Cardiac septum (tissue), 1 donor: ENCODE data around the gene PCDHA8. TPM values are rescaled to one million over a fixed set of nuclear protein-coding genes. Genes with fewer than 3 reads are reported as not detected.
"Not testable (repeated sequence)": the region's sequence is repeated elsewhere in the genome, so short reads cannot be mapped to it uniquely, and the experiment has no call there.

Experiments used
- DNase-seq: peaks from one replicate; pipeline ENCODE4 v3.0.0-alpha.2; 2020; ENCODE audit warnings: low spot score
- intact Hi-C: fragments of 100-400 bp; cut with DNase I; formaldehyde crosslinking; loops from one replicate; pipeline ENCODE4 v1.14.0; 2022
- total RNA-seq: library from RNA; stranded (reverse); fragmentation: NEBNext Ultra II Directional; extraction: Animal tissue kit (Norgen Biotek cat#: 25700); gene quantifications from one replicate; pipeline ENCODE4 v1.2.1, GENCODE V29; 2021
- donor health status: DM: no; HTN: no; CAD: no.

The PCDHA8 gene
- total RNA-seq, 1 donor from 2014 or later = not detected

DNA sequence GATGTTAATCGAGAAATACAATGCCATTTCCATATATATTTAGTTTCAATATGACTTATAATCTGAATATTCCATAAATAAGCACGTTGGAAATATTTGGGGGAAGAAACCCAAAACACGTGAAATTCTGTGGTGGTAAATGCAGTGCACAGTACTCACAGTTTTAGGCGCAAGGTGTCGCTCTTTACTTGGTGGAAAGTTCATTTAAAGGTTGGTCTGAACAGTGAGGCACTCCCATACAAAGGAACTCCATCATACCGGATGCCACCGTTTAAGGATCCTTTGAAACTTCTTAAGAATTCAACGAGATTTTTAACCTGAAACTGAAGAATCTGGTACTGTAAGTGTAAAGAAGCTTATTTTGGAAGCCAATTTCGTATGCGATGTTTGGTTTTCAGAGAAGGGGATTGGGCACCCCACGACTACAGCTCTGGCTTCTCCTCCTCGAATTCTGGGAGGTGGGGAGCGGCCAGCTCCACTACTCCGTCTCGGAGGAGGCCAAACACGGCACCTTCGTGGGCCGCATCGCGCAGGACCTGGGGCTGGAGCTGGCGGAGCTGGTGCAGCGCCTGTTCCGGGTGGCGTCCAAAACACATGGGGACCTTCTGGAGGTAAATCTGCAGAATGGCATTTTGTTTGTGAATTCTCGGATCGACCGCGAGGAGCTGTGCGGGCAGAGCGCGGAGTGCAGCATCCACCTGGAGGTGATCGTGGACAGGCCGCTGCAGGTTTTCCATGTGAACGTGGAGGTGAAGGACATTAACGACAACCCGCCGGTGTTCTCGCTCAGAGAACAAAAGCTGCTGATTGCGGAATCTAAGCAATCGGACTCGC is 28.0 kb downstream of the PCDHA8 start, which contains the start of gene PCDHA11:
PCDHA11 (plus strand) TSS at position 237 of the 834 bp plus-strand sequence; CDS start at position 384, 147 bp downstream.
- no peak for DNase-seq
- intact Hi-C loops = no loop called here

DNA sequence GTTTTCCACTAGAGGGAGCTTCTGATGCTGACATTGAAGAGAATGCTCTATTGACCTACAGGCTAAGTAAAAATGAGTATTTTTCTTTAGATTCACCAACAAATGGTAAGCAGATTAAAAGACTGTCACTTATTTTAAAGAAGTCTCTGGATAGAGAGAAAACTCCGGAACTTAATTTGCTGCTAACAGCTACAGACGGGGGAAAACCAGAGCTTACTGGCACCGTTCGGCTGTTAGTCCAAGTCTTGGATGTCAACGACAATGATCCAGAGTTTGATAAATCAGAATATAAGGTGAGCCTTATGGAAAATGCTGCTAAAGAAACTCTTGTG is 28.5 kb downstream of the PCDHA8 start:
- intact Hi-C loops = no loop called here
- DNase-seq = no peak

DNA sequence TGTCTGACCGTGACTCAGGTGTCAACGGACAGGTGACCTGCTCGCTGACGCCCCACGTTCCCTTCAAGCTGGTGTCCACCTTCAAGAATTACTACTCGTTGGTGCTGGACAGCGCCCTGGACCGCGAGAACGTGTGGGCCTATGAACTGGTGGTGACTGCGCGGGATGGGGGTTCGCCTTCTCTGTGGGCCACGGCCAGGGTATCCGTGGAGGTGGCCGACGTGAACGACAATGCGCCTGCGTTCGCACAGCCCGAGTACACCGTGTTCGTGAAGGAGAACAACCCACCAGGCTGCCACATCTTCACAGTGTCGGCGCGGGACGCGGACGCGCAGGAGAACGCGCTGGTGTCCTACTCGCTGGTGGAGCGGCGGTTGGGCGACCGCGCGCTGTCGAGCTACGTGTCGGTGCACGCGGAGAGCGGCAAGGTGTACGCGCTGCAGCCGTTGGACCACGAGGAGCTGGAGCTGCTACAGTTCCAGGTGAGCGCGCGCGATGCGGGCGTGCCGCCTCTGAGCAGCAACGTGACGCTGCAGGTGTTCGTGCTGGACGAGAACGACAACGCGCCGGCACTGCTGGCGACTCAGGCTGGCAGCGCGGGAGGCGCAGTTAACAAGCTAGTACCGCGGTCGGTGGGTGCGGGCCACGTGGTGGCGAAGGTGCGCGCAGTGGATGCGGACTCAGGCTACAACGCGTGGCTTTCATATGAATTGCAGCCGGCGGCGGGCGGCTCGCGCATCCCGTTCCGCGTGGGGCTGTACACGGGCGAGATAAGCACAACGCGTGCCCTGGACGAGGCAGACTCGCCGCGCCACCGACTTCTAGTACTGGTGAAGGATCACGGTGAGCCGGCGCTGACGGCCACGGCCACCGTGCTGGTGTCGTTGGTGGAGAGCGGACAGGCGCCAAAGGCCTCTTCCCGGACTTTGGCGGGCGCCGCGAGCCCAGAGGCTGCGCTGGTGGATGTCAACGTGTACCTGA is 29.5 kb downstream of the PCDHA8 start:
- DNase-seq = no peak

DNA sequence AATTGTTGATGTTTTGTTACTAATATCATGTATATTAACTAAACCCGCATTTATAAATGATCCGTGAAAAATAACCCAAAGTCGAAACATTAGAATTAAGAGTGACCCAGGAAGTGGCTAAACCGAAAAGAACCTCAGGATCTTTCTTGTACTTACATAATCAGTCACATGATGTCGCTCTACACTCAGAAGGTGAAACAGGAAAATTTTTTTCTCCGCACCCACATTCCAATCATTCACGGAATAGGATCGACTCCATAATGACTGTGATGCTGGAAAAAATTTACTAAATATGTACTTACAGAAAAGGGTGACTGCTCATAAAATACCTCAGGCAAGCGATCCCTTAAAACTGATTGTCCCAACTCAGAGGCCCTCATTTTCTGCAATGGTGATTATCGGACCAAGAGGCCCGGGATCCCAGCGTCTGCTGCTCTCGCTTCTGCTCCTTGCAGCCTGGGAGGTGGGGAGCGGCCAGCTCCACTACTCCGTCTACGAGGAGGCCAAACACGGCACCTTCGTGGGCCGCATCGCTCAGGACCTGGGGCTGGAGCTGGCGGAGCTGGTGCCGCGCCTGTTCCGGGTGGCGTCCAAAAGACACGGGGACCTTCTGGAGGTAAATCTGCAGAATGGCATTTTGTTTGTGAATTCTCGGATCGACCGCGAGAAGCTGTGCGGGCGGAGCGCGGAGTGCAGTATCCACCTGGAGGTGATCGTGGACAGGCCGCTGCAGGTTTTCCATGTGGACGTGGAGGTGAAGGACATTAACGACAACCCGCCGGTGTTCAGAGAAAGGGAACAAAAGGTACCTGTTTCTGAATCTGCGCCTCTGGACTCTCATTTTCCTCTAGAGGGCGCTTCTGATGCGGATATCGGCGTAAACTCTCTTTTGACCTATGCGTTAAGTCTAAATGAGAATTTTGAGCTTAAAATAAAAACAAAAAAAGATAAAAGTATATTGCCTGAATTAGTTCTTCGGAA is 34.4 kb downstream of the PCDHA8 start, which contains the start of gene PCDHA12:
PCDHA12 (plus strand) TSS at position 224 of the 981 bp plus-strand sequence; CDS start at position 389, 165 bp downstream.
- DNase-seq = no peak
- intact Hi-C loops = no loop called here

More for the DNA sequence above, 29.5 kb downstream of the PCDHA8 start:
- intact Hi-C loops = no loop called here

DNA sequence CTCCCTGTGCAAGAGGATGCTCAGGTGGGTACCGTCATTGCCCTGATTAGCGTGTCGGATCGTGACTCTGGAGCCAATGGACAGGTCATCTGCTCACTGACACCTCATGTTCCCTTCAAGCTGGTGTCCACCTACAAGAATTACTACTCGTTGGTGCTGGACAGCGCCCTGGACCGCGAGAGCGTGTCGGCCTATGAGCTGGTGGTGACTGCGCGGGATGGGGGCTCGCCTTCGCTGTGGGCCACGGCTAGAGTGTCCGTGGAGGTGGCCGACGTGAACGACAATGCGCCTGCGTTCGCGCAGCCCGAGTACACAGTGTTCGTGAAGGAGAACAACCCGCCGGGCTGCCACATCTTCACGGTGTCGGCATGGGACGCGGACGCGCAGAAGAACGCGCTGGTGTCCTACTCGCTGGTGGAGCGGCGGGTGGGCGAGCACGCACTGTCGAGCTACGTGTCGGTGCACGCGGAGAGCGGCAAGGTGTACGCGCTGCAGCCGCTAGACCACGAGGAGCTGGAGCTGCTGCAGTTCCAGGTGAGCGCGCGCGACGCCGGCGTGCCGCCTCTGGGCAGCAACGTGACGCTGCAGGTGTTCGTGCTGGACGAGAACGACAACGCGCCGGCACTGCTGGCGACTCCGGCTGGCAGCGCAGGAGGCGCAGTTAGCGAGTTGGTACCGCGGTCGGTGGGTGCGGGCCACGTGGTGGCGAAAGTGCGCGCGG is 35.7 kb downstream of the PCDHA8 start:
- intact Hi-C loops, DNase-seq: not testable (repeated sequence)

DNA sequence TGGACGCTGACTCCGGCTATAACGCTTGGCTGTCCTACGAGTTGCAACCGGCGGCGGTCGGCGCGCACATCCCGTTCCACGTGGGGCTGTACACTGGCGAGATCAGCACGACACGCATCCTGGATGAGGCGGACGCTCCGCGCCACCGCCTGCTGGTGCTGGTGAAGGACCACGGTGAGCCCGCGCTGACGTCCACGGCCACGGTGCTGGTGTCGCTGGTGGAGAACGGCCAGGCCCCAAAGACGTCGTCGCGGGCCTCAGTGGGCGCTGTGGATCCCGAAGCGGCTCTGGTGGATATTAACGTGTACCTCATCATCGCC is 36.2 kb downstream of the PCDHA8 start:
- DNase-seq = no peak
- intact Hi-C loops = no loop called here

DNA sequence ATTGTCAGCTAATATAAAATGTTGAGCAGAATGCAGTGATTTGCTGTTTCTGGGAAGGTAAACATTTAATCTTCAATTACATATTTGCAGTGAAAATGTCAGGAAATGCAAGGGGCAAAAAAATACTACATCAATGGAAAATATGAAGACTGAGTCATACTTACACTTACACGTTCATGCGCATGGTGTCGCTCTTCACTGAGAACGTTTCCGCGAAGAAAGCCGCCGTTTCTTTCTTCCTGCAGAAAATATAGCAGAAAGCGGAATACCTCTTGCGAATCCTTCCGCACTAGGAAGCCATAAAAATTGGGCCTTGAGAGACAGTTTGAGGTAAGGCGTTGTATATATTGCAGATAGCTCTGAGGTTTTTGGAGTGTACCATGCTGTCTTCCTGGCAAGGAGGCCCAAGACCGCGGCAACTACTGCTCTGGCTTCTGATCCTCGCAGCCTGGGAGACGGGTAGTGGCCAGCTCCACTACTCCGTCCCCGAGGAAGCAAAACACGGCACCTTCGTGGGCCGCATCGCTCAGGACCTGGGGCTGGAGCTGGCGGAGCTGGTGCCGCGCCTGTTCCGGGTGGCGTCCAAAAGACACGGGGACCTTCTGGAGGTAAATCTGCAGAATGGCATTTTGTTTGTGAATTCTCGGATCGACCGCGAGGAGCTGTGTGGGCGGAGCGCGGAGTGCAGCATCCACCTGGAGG is 41.1 kb downstream of the PCDHA8 start, which contains the start of gene PCDHA13:
PCDHA13 (plus strand) TSS at position 236 of the 702 bp plus-strand sequence; CDS start at position 381, 145 bp downstream.
- DNase-seq = no peak
- intact Hi-C loops = loop anchor here (5.0 kb wide), 1 partner anchor 160 kb away; no protein-coding TSS in a partner anchor

DNA sequence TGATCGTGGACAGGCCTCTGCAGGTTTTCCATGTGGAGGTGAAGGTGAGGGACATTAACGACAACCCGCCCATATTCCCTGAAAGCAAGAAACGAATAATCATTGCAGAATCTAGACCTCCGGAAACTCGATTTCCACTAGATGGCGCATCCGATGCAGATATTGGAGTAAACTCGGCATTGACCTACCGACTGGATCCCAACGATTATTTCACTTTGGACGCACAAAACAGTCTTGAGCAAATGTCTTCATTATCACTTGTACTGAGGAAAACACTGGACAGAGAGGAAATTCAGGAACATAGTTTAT is 41.6 kb downstream of the PCDHA8 start:
- intact Hi-C loops = loop anchor here (5.0 kb wide), 1 partner anchor 160 kb away; no protein-coding TSS in a partner anchor
- no peak for DNase-seq

DNA sequence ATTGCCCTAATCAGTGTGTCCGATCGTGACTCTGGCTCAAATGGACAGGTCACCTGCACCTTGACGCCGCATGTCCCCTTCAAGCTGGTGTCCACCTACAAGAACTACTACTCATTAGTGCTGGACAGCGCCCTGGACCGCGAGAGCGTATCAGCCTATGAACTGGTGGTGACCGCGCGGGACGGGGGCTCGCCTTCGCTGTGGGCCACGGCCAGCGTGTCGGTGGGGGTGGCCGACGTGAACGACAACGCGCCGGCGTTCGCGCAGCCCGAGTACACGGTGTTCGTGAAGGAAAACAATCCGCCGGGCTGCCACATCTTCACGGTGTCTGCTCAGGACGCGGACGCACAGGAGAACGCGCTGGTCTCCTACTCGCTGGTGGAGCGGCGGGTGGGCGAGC is 42.4 kb downstream of the PCDHA8 start:
- intact Hi-C loops = loop anchor here (5.0 kb wide), 1 partner anchor 159 kb away; no protein-coding TSS in a partner anchor
- DNase-seq = no peak

DNA sequence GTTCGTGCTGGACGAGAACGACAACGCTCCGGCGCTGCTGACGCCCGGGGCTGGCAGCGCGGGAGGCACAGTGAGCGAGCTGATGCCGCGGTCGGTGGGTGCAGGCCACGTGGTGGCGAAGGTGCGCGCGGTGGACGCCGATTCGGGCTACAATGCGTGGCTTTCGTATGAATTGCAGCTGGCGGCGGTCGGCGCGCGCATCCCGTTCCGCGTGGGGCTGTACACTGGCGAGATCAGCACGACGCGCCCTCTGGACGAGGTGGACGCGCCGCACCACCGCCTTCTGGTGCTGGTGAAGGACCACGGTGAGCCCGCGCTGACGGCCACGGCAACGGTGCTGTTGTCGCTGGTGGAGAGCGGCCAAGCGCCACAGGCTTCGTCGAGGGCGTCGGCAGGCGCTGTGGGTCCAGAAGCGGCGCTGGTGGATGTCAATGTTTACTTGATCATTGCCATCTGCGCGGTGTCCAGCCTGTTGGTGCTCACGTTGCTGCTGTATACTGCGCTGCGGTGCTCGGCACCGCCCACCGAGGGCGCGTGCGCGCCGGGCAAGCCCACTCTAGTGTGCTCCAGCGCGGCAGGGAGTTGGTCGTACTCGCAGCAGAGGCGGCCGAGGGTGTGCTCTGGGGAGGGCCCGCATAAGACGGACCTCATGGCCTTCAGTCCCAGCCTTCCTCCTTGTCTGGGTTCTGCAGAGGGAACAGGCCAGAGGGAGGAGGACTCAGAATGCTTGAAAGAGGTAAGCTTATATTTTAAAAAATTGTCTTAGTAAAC is 43.1 kb downstream of the PCDHA8 start:
- no peak for DNase-seq
- intact Hi-C loops = loop anchor here (5.0 kb wide), 1 partner anchor 158 kb away; no protein-coding TSS in a partner anchor

Other genes starting within 250 kb of the PCDHA8 start
- 29.6 TPM for gene CD14, start 208.0 kb upstream of the PCDHA8 start, total RNA-seq
- 3.6 TPM for gene TMCO6, start 201.7 kb upstream of the PCDHA8 start, total RNA-seq
- gene NDUFA2, start 193.6 kb upstream of the PCDHA8 start, total RNA-seq = 101 TPM
- gene IK, start 193.4 kb upstream of the PCDHA8 start, total RNA-seq = 81.9 TPM
- gene WDR55, start 176.3 kb upstream of the PCDHA8 start, total RNA-seq = 12.0 TPM
- gene DND1, start 167.6 kb upstream of the PCDHA8 start, total RNA-seq = 0.48 TPM
- gene HARS1, start 149.8 kb upstream of the PCDHA8 start, total RNA-seq = 37.8 TPM
- gene HARS2, start 149.7 kb upstream of the PCDHA8 start, total RNA-seq = 29.7 TPM
- 36.4 TPM for gene ZMAT2, start 140.7 kb upstream of the PCDHA8 start, total RNA-seq
- gene PCDHA1, start 55.0 kb upstream of the PCDHA8 start, total RNA-seq = 0.08 TPM
- not detected for gene PCDHA2, start 46.3 kb upstream of the PCDHA8 start, total RNA-seq
- gene PCDHA3, start 40.1 kb upstream of the PCDHA8 start, total RNA-seq = 0.11 TPM
- gene PCDHA4, start 34.1 kb upstream of the PCDHA8 start, total RNA-seq = 0.05 TPM
- gene PCDHA5, start 19.6 kb upstream of the PCDHA8 start, total RNA-seq = 0.11 TPM
- 0.11 TPM for gene PCDHA6, start 13.2 kb upstream of the PCDHA8 start, total RNA-seq
- not detected for gene PCDHA7, start 6.9 kb upstream of the PCDHA8 start, total RNA-seq
- 0.03 TPM for gene PCDHA9, start 7.2 kb downstream of the PCDHA8 start, total RNA-seq
- gene PCDHA10, start 14.7 kb downstream of the PCDHA8 start, total RNA-seq = 0.30 TPM
- not detected for gene PCDHA11, start 27.8 kb downstream of the PCDHA8 start, total RNA-seq
- gene PCDHA12, start 34.1 kb downstream of the PCDHA8 start, total RNA-seq = 0.05 TPM
- gene PCDHA13, start 40.9 kb downstream of the PCDHA8 start, total RNA-seq = not detected
- 0.19 TPM for gene PCDHAC1, start 85.1 kb downstream of the PCDHA8 start, total RNA-seq
- gene PCDHAC2, start 125.3 kb downstream of the PCDHA8 start, total RNA-seq = 0.67 TPM
- not detected for gene PCDHB1, start 210.2 kb downstream of the PCDHA8 start, total RNA-seq